IMR-90 (cell line): ENCODE results near the gene IFRD2. TPM values are rescaled to one million over a fixed set of nuclear protein-coding genes. Genes with fewer than 3 reads are reported as not detected.

ENCODE experiments used
- ATAC-seq: fragments of 200-7000 bp; cut with Tn5 transposase; 2 replicates; pipeline ENCODE4 v1.9.1; 2020; ENCODE audit warnings: low read depth, mild to moderate bottlenecking, moderate library complexity
- BruUV-seq: library from RNA; stranded (reverse); fragments of 400-500 nt; replicated peaks from 2 replicates; lab custom pipeline; 2021; lab: Mats Ljungman, UMichigan
- CTCF ChIA-PET: fragments of 300-600 bp; formaldehyde crosslinking; extraction: SDS; loops from one replicate; lab custom pipeline; 2021; ENCODE audit warnings: antibody characterized with exemption; lab: Yijun Ruan, JAX
- POLR2A ChIA-PET: fragments of 300-600 bp; sonication (Branson Sonifier 250); formaldehyde crosslinking; loops from one replicate; lab custom pipeline; 2022; ENCODE audit warnings: antibody characterized with exemption; ENCODE audit not compliant: unreplicated experiment; lab: Charles Lee
- DNase-seq: peaks from one replicate; pipeline ENCODE4 v3.0.0; 2013
- H2AFZ ChIP-seq: replicated peaks from 2 replicates; pipeline ENCODE3; 2013; ENCODE audit warnings: low read length, mild to moderate bottlenecking; ENCODE audit not compliant: poor library complexity
- H2AK5ac ChIP-seq: 2 replicates; pipeline ENCODE4 v1.6.1; 2013; ENCODE audit warnings: low read depth, low read length, inconsistent platforms
- H2AK9ac ChIP-seq: replicated peaks from 2 replicates; pipeline ENCODE3; 2013; ENCODE audit warnings: mild to moderate bottlenecking, low read depth, low read length, moderate library complexity; ENCODE audit not compliant: poor library complexity
- H2BK120ac ChIP-seq: 2 replicates; pipeline ENCODE4 v1.6.1; 2013; ENCODE audit warnings: low read depth, low read length, inconsistent platforms
- H2BK15ac ChIP-seq: 3 replicates; pipeline ENCODE4 v1.6.1; 2013; ENCODE audit warnings: low read depth, low read length, inconsistent platforms
- H2BK20ac ChIP-seq: 2 replicates; pipeline ENCODE4 v1.6.1; 2013; ENCODE audit warnings: low read depth, mild to moderate bottlenecking, inconsistent platforms, low read length, moderate library complexity
- H2BK5ac ChIP-seq: 2 replicates; pipeline ENCODE4 v1.6.1; 2013; ENCODE audit warnings: mild to moderate bottlenecking, low read depth, low read length, inconsistent platforms; ENCODE audit not compliant: poor library complexity, severe bottlenecking
- H3K14ac ChIP-seq: replicated peaks from 2 replicates; pipeline ENCODE4 v1.6.1; 2013; ENCODE audit warnings: low read depth, low read length, inconsistent platforms
- H3K18ac ChIP-seq: 2 replicates; pipeline ENCODE4 v1.6.1; 2013; ENCODE audit warnings: low read depth, low read length, control low read depth
- H3K23ac ChIP-seq: 2 replicates; pipeline ENCODE4 v1.6.1; 2013; ENCODE audit warnings: low read depth, low read length, inconsistent platforms
- H3K27ac ChIP-seq: 2 replicates; pipeline ENCODE4 v1.5.1; 2013; ENCODE audit warnings: mild to moderate bottlenecking, control low read depth, low read length; ENCODE audit not compliant: insufficient read depth
- H3K27me3 ChIP-seq: 2 replicates; pipeline ENCODE4 v1.6.1; 2013; ENCODE audit warnings: low read length; ENCODE audit not compliant: control insufficient read depth, insufficient read depth
- H3K36me3 ChIP-seq: 2 replicates; pipeline ENCODE4 v1.6.1; 2013; ENCODE audit warnings: low read length, mixed read lengths; ENCODE audit not compliant: control insufficient read depth, insufficient read depth
- H3K4ac ChIP-seq: 2 replicates; pipeline ENCODE4 v1.6.1; 2013; ENCODE audit warnings: low read depth, low read length, inconsistent platforms
- H3K4me1 ChIP-seq: 2 replicates; pipeline ENCODE4 v1.6.1; 2013; ENCODE audit warnings: low read length, mixed read lengths; ENCODE audit not compliant: control insufficient read depth, insufficient read depth
- H3K4me2 ChIP-seq: 2 replicates; pipeline ENCODE4 v1.6.1; 2013; ENCODE audit warnings: low read depth, mild to moderate bottlenecking, control low read depth, low read length, moderate library complexity
- H3K4me3 ChIP-seq: 2 replicates; pipeline ENCODE4 v1.5.1; 2013; ENCODE audit warnings: low read depth, mild to moderate bottlenecking, control low read depth, low read length, moderate library complexity; ENCODE audit not compliant: insufficient read depth
- H3K56ac ChIP-seq: 2 replicates; pipeline ENCODE4 v1.6.1; 2013; ENCODE audit warnings: low read length, inconsistent platforms; ENCODE audit not compliant: insufficient read depth; ENCODE audit errors: extremely low read depth
- H3K79me1 ChIP-seq, 2 experiments: 2 replicates each; pipeline ENCODE4 v1.6.1; 2013; ENCODE audit warnings: low read length in 2 of 2, inconsistent platforms in 1 of 2, low read depth in 1 of 2
- H3K9ac ChIP-seq: 2 replicates; pipeline ENCODE4 v1.6.1; 2013; ENCODE audit warnings: low read depth, low read length, control low read depth
- H3K9me1 ChIP-seq: 2 replicates; pipeline ENCODE4 v1.6.1; 2013; ENCODE audit warnings: low read length, inconsistent platforms; ENCODE audit not compliant: insufficient read depth
- H3K9me3 ChIP-seq: 2 replicates; pipeline ENCODE4 v1.6.1; 2013; ENCODE audit warnings: low read length; ENCODE audit not compliant: control insufficient read depth, insufficient read depth
- H4K20me1 ChIP-seq: 2 replicates; pipeline ENCODE4 v1.6.1; 2013; ENCODE audit warnings: low read length, inconsistent platforms; ENCODE audit not compliant: insufficient read depth
- H4K5ac ChIP-seq: 2 replicates; pipeline ENCODE4 v1.6.1; 2013; ENCODE audit warnings: mild to moderate bottlenecking, low read depth, low read length, control low read depth
- H4K8ac ChIP-seq, 2 experiments: 2 replicates each; pipeline ENCODE4 v1.6.1; 2013; ENCODE audit warnings: low read depth in 2 of 2, low read length in 2 of 2, control low read depth in 1 of 2, inconsistent platforms in 1 of 2
- H4K91ac ChIP-seq: 2 replicates; pipeline ENCODE4 v1.6.1; 2013; ENCODE audit warnings: low read depth, low read length, inconsistent platforms; ENCODE audit not compliant: insufficient read depth
- BHLHE40 ChIP-seq: fragments of 150-350 bp; IDR thresholded peaks from 2 replicates; pipeline ENCODE4 v1.6.1; 2016; ENCODE audit warnings: mild to moderate bottlenecking, low read depth, low read length
- CEBPB ChIP-seq: IDR thresholded peaks from 2 replicates; pipeline ENCODE4 v1.6.1; 2012; ENCODE audit warnings: low read depth, low read length, improper control_type of control experiment
- CHD1 ChIP-seq: IDR thresholded peaks from 2 replicates; pipeline ENCODE4 v1.6.1; 2012; ENCODE audit warnings: low read depth, low read length, improper control_type of control experiment
- CTCF ChIP-seq: conservative IDR thresholded peaks from 2 replicates; pipeline ENCODE4 v1.5.1; 2012; ENCODE audit warnings: mild to moderate bottlenecking, low read depth, low read length, improper control_type of control experiment
- FOS ChIP-seq: fragments of 150-350 bp; IDR thresholded peaks from 2 replicates; pipeline ENCODE4 v1.6.1; 2016; ENCODE audit warnings: low read depth, low read length
- MAFK ChIP-seq: IDR thresholded peaks from 2 replicates; pipeline ENCODE4 v1.6.1; 2012; ENCODE audit warnings: low read depth, low read length, improper control_type of control experiment
- MAZ ChIP-seq: IDR thresholded peaks from 2 replicates; pipeline ENCODE4 v1.6.1; 2012; ENCODE audit warnings: low read depth, mild to moderate bottlenecking, low read length, improper control_type of control experiment, moderate library complexity, borderline replicate concordance
- MXI1 ChIP-seq: IDR thresholded peaks from 2 replicates; pipeline ENCODE4 v1.6.1; 2012; ENCODE audit warnings: low read depth, mild to moderate bottlenecking, low read length, moderate library complexity, borderline replicate concordance
- NFE2L2 ChIP-seq: fragments of 150-350 bp; IDR thresholded peaks from 2 replicates; pipeline ENCODE4 v1.6.1; 2016; ENCODE audit warnings: low read depth, mild to moderate bottlenecking, low read length
- POLR2A ChIP-seq: IDR thresholded peaks from 2 replicates; pipeline ENCODE4 v1.6.1; 2012; ENCODE audit warnings: mild to moderate bottlenecking, low read depth, low read length
- RAD21 ChIP-seq: IDR thresholded peaks from 2 replicates; pipeline ENCODE4 v1.6.1; 2012; ENCODE audit warnings: low read length, improper control_type of control experiment
- RCOR1 ChIP-seq: IDR thresholded peaks from 2 replicates; pipeline ENCODE4 v1.6.1; 2012; ENCODE audit warnings: mild to moderate bottlenecking, low read length, improper control_type of control experiment; ENCODE audit not compliant: insufficient replicate concordance
- RFX5 ChIP-seq: IDR thresholded peaks from 2 replicates; pipeline ENCODE4 v1.8.0; 2012; ENCODE audit warnings: low read depth, mild to moderate bottlenecking, low read length, moderate library complexity
- SMC3 ChIP-seq: fragments of 150-350 bp; IDR thresholded peaks from 2 replicates; pipeline ENCODE4 v1.6.1; 2016; ENCODE audit warnings: low read depth, mild to moderate bottlenecking, antibody characterized with exemption, low read length, moderate library complexity
- USF2 ChIP-seq: fragments of 150-350 bp; IDR thresholded peaks from 2 replicates; pipeline ENCODE4 v1.6.1; 2017; ENCODE audit warnings: mild to moderate bottlenecking, antibody characterized with exemption, low read length, low read depth
- WGBS, 2 experiments: methylation state at CpG; one replicate each; pipeline versions ENCODE4 v1.1.5 to v1.1.7; 2013; ENCODE audit warnings: missing lambda C conversion rate in 2 of 2; ENCODE audit not compliant: insufficient read length in 1 of 2; ENCODE audit errors: extremely low coverage in 2 of 2; 5-methylcytosine and 5-hydroxymethylcytosine counted together
- dilution Hi-C: fragments of 300-500 bp; cut with HindIII; formaldehyde crosslinking; loops from one replicate; pipeline ENCODE4 v1.14.3; 2018; ENCODE audit warnings: low sequenced_read_pairs; ENCODE audit not compliant: unreplicated experiment
- in situ Hi-C: fragments of 300-500 bp; cut with MboI; formaldehyde crosslinking; loops from 3 replicates; pipeline ENCODE4 v1.14.3; 2019; ENCODE audit warnings: low sequenced_read_pairs, inconsistent platforms, mixed read lengths
- intact Hi-C: fragments of 100-400 bp; cut with micrococcal nuclease; formaldehyde crosslinking; loops from 2 replicates; pipeline ENCODE4 v1.10.0; 2022
- polyA plus RNA-seq, 3 experiments: library from polyadenylated mRNA; depleted of rRNA; stranded (reverse); fragments of >200 nt; gene quantifications; 2 replicates each; pipeline ENCODE4 v1.2.3, GENCODE V29; 2012; ENCODE audit warnings: low replicate concordance in 1 of 3
- total RNA-seq: library from RNA; depleted of rRNA; stranded (reverse); fragments of >200 nt; gene quantifications from 2 replicates; pipeline ENCODE4 v1.2.3, GENCODE V29; 2012

The IFRD2 gene
- total and polyA plus RNA-seq, 2 of the 4 experiments (the other 2 are of a cell fraction), result 52.7 to 79.1 TPM

GRCh38 chr3:50237754-50238548, 54.3 kb downstream of the IFRD2 start:
- BruUV-seq, result no TSS peak
- CTCF ChIA-PET, result interaction anchor here (0.6 to 1.6 kb wide), 3 partner anchors 9 to 112 kb away, joined by 3 read pairs; no protein-coding TSS in a partner anchor
- H2BK20ac ChIP-seq, result no peak overlapping the region; the same call in none of the 2 replicates
- peak overlapping the region; percentile 93 for H3K56ac ChIP-seq
- peaks cover 9% of the 10 kb centered on the region; the same call in 1 of the 2 replicates for H3K36me3 ChIP-seq
- in situ Hi-C loops (no loop called here), intact Hi-C loops (no loop called here), dilution Hi-C loops (no loop called here)
- peak overlapping the region; percentile 97 for H3K4me2 ChIP-seq
- peak overlapping the region; percentile 99 for H2AK5ac ChIP-seq
- peak overlapping the region; percentile 37 for H3K18ac ChIP-seq
- POLR2A ChIA-PET, result interaction anchor here (0.6 kb wide), 1 partner anchor 27 kb away, joined by 6 read pairs; no protein-coding TSS in a partner anchor
- DNase-seq (peak; percentile 82), ATAC-seq (peak; percentile 42)
- WGBS, 2 experiments, result 1% methylated on average over 26 of the region's 31 CpGs; no CpG with 5 or more reads in 1 of the 2 experiments
- H3K4ac ChIP-seq, result peak overlapping the region; percentile 98
- H3K9me3 ChIP-seq, result no peaks in the 10 kb centered on the region
- peaks cover 10% of the 10 kb centered on the region for H3K9me1 ChIP-seq
- peak overlapping the region; percentile 88 for H2AFZ ChIP-seq
- H3K4me1 ChIP-seq, result peaks cover 25% of the 10 kb centered on the region
- peak overlapping the region; percentile 97 for H3K23ac ChIP-seq
- TF ChIP-seq NFE2L2 (no peak), CTCF (no peak), CHD1 (no peak), FOS (no peak), BHLHE40 (peak; percentile 22; the same call in 1 of the 2 replicates), RFX5 (no peak), SMC3 (no peak), MXI1 (peak; percentile 87; the same call in 1 of the 2 replicates), MAZ (no peak; the same call in 1 of the 2 replicates), RAD21 (no peak), CEBPB (no peak), RCOR1 (peak; percentile 27), USF2 (no peak), MAFK (no peak), POLR2A (no peak)
- H4K91ac ChIP-seq, result peak overlapping the region; percentile 94
- peaks cover 66% of the 10 kb centered on the region for H4K20me1 ChIP-seq
- peak overlapping the region; percentile 97 for H3K27ac ChIP-seq
- peak overlapping the region; percentile 76 for H2BK120ac ChIP-seq
- H3K4me3 ChIP-seq, result peak overlapping the region; percentile 82
- peak overlapping the region; percentile 92 for H4K5ac ChIP-seq
- peak overlapping the region; percentile 100 for H2AK9ac ChIP-seq
- H3K79me1 ChIP-seq, result peaks cover 0 to 50% of the 10 kb centered on the region in 2 experiments; a peak in 2 of 4 replicates
- peak overlapping the region; percentile 98 for H3K14ac ChIP-seq
- H3K9ac ChIP-seq, result peak overlapping the region; percentile 98
- H2BK5ac ChIP-seq, result peak overlapping the region; percentile 90
- H2BK15ac ChIP-seq, result peak overlapping the region; percentile 61; the same call in 1 of the 3 replicates
- H3K27me3 ChIP-seq, result no peaks in the 10 kb centered on the region
- peak overlapping the region; percentile 59 to 94 for H4K8ac ChIP-seq
